Occipital lobe (tissue), 2 donors: ENCODE measurements around the gene TAF1C. TPM values are rescaled to one million over a fixed set of nuclear protein-coding genes. Genes with fewer than 3 reads are reported as not detected.

Experiments used
- DNase-seq: peaks from one replicate; lab custom pipeline; 2025; lab: John Stamatoyannopoulos, UW
- total RNA-seq: library from RNA; depleted of rRNA; stranded (reverse); fragments of >200 nt; gene quantifications from one replicate; pipeline ENCODE4 v1.2.3, GENCODE V29; 2014

TAF1C gene
- total RNA-seq, 1 donor from 2014 or later: 14.3 TPM

GRCh38 chr16:84183911-84184591, 2.8 kb downstream of the TAF1C start:
- DNase-seq: no peak

GRCh38 chr16:84183572-84183875, 3.3 kb downstream of the TAF1C start:
- no peak for DNase-seq

- DNase-seq: no peak
Observed at GRCh38 chr16:84182680-84183571, 3.9 kb downstream of the TAF1C start.

- no peak for DNase-seq
Observed at GRCh38 chr16:84182104-84182503, 4.8 kb downstream of the TAF1C start.

GRCh38 chr16:84181144-84181915, 5.5 kb downstream of the TAF1C start:
- DNase-seq: no peak

GRCh38 chr16:84180519-84181140, 6.2 kb downstream of the TAF1C start:
- no peak for DNase-seq

GRCh38 chr16:84179612-84180320, 7.1 kb downstream of the TAF1C start:
- no peak for DNase-seq

GRCh38 chr16:84178892-84179611, 7.8 kb downstream of the TAF1C start:
- no peak for DNase-seq

- no peak for DNase-seq
Observed at GRCh38 chr16:84178146-84178765, 8.6 kb downstream of the TAF1C start.

- peak; percentile 20 for DNase-seq
Observed at GRCh38 chr16:84177741-84178073, 9.2 kb downstream of the TAF1C start.

GRCh38 chr16:84176192-84177053, 10.4 kb downstream of the TAF1C start:
- DNase-seq: no peak

- no peak for DNase-seq
Observed at GRCh38 chr16:84175350-84176081, 11.3 kb downstream of the TAF1C start.

- DNase-seq: no peak
Observed at GRCh38 chr16:84174396-84174795, 12.5 kb downstream of the TAF1C start.

- DNase-seq: no peak
Observed at GRCh38 chr16:84169765-84170310, 17.0 kb downstream of the TAF1C start.

- DNase-seq: no peak
Observed at GRCh38 chr16:84166796-84167695, 19.8 kb downstream of the TAF1C start.

- no peak for DNase-seq
Observed at GRCh38 chr16:84165746-84166145, 21.1 kb downstream of the TAF1C start.

GRCh38 chr16:84161801-84162200, 25.1 kb downstream of the TAF1C start:
- no peak for DNase-seq
